Jurkat, Clone E6-1 (cell line): ENCODE results near the gene ZNF18.

Experiments
- DNase-seq: peaks from one replicate; pipeline ENCODE4 v3.0.0-alpha.2; 2011; ENCODE audit warnings: low read depth, low spot score
- H3K4me3 ChIP-seq: 2 replicates; pipeline ENCODE4 v1.5.1; 2011; ENCODE audit warnings: mild to moderate bottlenecking, low read length, control low read depth, moderate library complexity

ZNF18 gene

GRCh38 chr17:11932337-11932898, 64.9 kb downstream of the ZNF18 start:
- DNase-seq = no peak
- H3K4me3 ChIP-seq = no peak overlapping the region

- no peak for DNase-seq
- H3K4me3 ChIP-seq = no peak overlapping the region
Observed at GRCh38 chr17:11928436-11928835, 68.8 kb downstream of the ZNF18 start.
